HT-29 (cell line): Measurements from ENCODE around the gene SCGB1C2. TPM values are rescaled to one million over a fixed set of nuclear protein-coding genes. Genes with fewer than 3 reads are reported as not detected.
"Not testable (repeated sequence)": the region's sequence is repeated elsewhere in the genome, so short reads cannot be mapped to it uniquely, and the experiment has no call there.

Source experiments
- DNase-seq: peaks from one replicate; pipeline ENCODE4 v3.0.0-alpha.2; 2015; ENCODE audit warnings: low spot score
- total RNA-seq: library from RNA; depleted of rRNA; stranded (reverse); fragments of >200 nt; shearing (Covaris generic); gene quantifications from 2 replicates; pipeline ENCODE4 v1.2.3, GENCODE V29; 2014; rRNA removed

Gene SCGB1C2
- total RNA-seq: not detected in 2 replicates

- not testable (repeated sequence) for DNase-seq
These were observed at the start of gene SCGB1C2 for GRCh38 chr17:137166-137807. SCGB1C2 (plus strand) TSS chr17:137569; CDS start chr17:137591, 22 bp downstream.

- not testable (repeated sequence) for DNase-seq
These were observed 24.3 kb upstream of the SCGB1C2 start for GRCh38 chr17:113111-113510.

- DNase-seq: not testable (repeated sequence)
These were observed 18.9 kb upstream of the SCGB1C2 start for GRCh38 chr17:118339-118917.

GRCh38 chr17:133932-134331 lies 3.4 kb upstream of the SCGB1C2 start:
- not testable (repeated sequence) for DNase-seq

- DNase-seq: not testable (repeated sequence)
These were observed 3.0 kb upstream of the SCGB1C2 start for GRCh38 chr17:134332-134785.

- DNase-seq: not testable (repeated sequence)
These were observed 2.3 kb upstream of the SCGB1C2 start for GRCh38 chr17:135022-135421.

GRCh38 chr17:135895-136294 lies 1.5 kb upstream of the SCGB1C2 start:
- DNase-seq: not testable (repeated sequence)

GRCh38 chr17:136531-136930 lies 838 bp upstream of the SCGB1C2 start:
- not testable (repeated sequence) for DNase-seq

GRCh38 chr17:139401-140205 lies 2.2 kb downstream of the SCGB1C2 start:
- DNase-seq: not testable (repeated sequence)

- peak; percentile 3 for DNase-seq
These were observed 4.8 kb downstream of the SCGB1C2 start for GRCh38 chr17:142102-142661.

GRCh38 chr17:142876-143784 lies 5.8 kb downstream of the SCGB1C2 start:
- no peak for DNase-seq

- DNase-seq: peak; percentile 70
These were observed 6.5 kb downstream of the SCGB1C2 start for GRCh38 chr17:143785-144281.

GRCh38 chr17:144936-145670 lies 7.7 kb downstream of the SCGB1C2 start:
- DNase-seq: no peak

- no peak for DNase-seq
These were observed 8.5 kb downstream of the SCGB1C2 start for GRCh38 chr17:145671-146541.

GRCh38 chr17:146546-146945 lies 9.2 kb downstream of the SCGB1C2 start:
- no peak for DNase-seq

- DNase-seq: no peak
These were observed 9.8 kb downstream of the SCGB1C2 start for GRCh38 chr17:146983-147761.

- DNase-seq: no peak
These were observed 10.7 kb downstream of the SCGB1C2 start for GRCh38 chr17:147796-148740.
